ENCODE data around the gene LRRFIP2.

Gene LRRFIP2

GRCh38 chr3:37014620-37015019, 159.8 kb downstream of the LRRFIP2 start:
- no peak for DNase-seq
